Jurkat, Clone E6-1 (cell line): Measurements from ENCODE around the gene BNC2.

Experiments used
- DNase-seq: peaks from one replicate; pipeline ENCODE4 v3.0.0-alpha.2; 2011; ENCODE audit warnings: low read depth, low spot score
- H3K4me3 ChIP-seq: 2 replicates; pipeline ENCODE4 v1.5.1; 2011; ENCODE audit warnings: mild to moderate bottlenecking, low read length, control low read depth, moderate library complexity

The BNC2 gene

GRCh38 chr9:16690628-16691027, 179.8 kb downstream of the BNC2 start:
- H3K4me3 ChIP-seq, result no peak overlapping the region
- no peak for DNase-seq

GRCh38 chr9:16690205-16690604, 180.3 kb downstream of the BNC2 start:
- H3K4me3 ChIP-seq, result no peak overlapping the region
- no peak for DNase-seq

GRCh38 chr9:16689351-16689938, 181.0 kb downstream of the BNC2 start:
- DNase-seq, result no peak
- H3K4me3 ChIP-seq, result no peak overlapping the region

- no peak overlapping the region for H3K4me3 ChIP-seq
- no peak for DNase-seq
Measured at GRCh38 chr9:16688814-16689213, 181.7 kb downstream of the BNC2 start.

GRCh38 chr9:16687678-16688369, 182.6 kb downstream of the BNC2 start:
- no peak overlapping the region for H3K4me3 ChIP-seq
- no peak for DNase-seq

- no peak overlapping the region for H3K4me3 ChIP-seq
- no peak for DNase-seq
Measured at GRCh38 chr9:16683326-16683725, 187.1 kb downstream of the BNC2 start.

GRCh38 chr9:16682273-16682672, 188.2 kb downstream of the BNC2 start:
- H3K4me3 ChIP-seq, result no peak overlapping the region

GRCh38 chr9:16681652-16681987, 188.8 kb downstream of the BNC2 start:
- H3K4me3 ChIP-seq, result no peak overlapping the region
- no peak for DNase-seq

More at GRCh38 chr9:16682273-16682672, 188.2 kb downstream of the BNC2 start:
- DNase-seq, result no peak

GRCh38 chr9:16680975-16681651, 189.4 kb downstream of the BNC2 start:
- DNase-seq, result no peak
- H3K4me3 ChIP-seq, result no peak overlapping the region

- H3K4me3 ChIP-seq, result no peak overlapping the region
- DNase-seq, result no peak
Measured at GRCh38 chr9:16680541-16680940, 189.9 kb downstream of the BNC2 start.

GRCh38 chr9:16679327-16679821, 191.1 kb downstream of the BNC2 start:
- peak; percentile 8 for DNase-seq
- no peak overlapping the region for H3K4me3 ChIP-seq

GRCh38 chr9:16676519-16676918, 194.0 kb downstream of the BNC2 start:
- DNase-seq, result no peak
- H3K4me3 ChIP-seq, result no peak overlapping the region

GRCh38 chr9:16675131-16675530, 195.3 kb downstream of the BNC2 start:
- no peak for DNase-seq
- H3K4me3 ChIP-seq, result no peak overlapping the region

GRCh38 chr9:16673171-16673570, 197.3 kb downstream of the BNC2 start:
- DNase-seq, result no peak

GRCh38 chr9:16672501-16672900, 198.0 kb downstream of the BNC2 start:
- H3K4me3 ChIP-seq, result no peak overlapping the region
- DNase-seq, result no peak

More at GRCh38 chr9:16673171-16673570, 197.3 kb downstream of the BNC2 start:
- no peak overlapping the region for H3K4me3 ChIP-seq

- no peak for DNase-seq
- H3K4me3 ChIP-seq, result no peak overlapping the region
Measured at GRCh38 chr9:16671591-16672137, 198.8 kb downstream of the BNC2 start.

- no peak for DNase-seq
- H3K4me3 ChIP-seq, result no peak overlapping the region
Measured at GRCh38 chr9:16670791-16671190, 199.7 kb downstream of the BNC2 start.

- no peak for DNase-seq
- H3K4me3 ChIP-seq, result no peak overlapping the region
Measured at GRCh38 chr9:16668734-16669295, 201.7 kb downstream of the BNC2 start.

GRCh38 chr9:16664211-16664610, 206.3 kb downstream of the BNC2 start:
- no peak for DNase-seq
- H3K4me3 ChIP-seq, result no peak overlapping the region

- H3K4me3 ChIP-seq, result no peak overlapping the region
- no peak for DNase-seq
Measured at GRCh38 chr9:16661816-16662215, 208.7 kb downstream of the BNC2 start.
